C4-2B (cell line): Measurements from ENCODE around the gene MGAT1.

ENCODE experiments used
- ZFX ChIP-seq: fragments of 450-650 bp; IDR thresholded peaks from 2 replicates; pipeline ENCODE4 v1.6.1; 2017
- TF ChIP-seq, protein P1 (sequence below): fragments of 450-650 bp; conservative IDR thresholded peaks from 2 replicates; pipeline ENCODE4 v1.5.1; 2017; ENCODE audit warnings: mild to moderate bottlenecking

DNA sequence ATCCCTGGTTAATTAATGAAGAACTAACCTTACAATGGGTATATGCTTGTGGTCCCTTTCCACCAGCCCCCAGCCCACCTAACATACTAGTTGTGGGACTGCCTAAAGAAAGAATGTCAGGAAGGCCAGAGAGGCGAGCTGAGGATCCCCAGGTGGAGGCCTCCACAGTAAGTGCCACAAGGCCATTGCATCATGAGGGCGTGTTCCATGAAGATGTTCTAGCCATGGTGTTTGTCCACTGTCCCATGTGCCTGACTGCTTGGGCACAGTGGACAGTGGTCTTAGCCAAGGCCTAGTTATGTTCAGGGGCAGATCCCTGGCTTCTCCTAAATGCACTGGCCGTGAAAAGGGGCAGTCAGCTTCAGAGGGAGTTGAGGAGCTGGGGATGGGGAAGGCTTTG, 37.3 kb upstream of the MGAT1 start:
- TF ChIP-seq, protein P1, sequence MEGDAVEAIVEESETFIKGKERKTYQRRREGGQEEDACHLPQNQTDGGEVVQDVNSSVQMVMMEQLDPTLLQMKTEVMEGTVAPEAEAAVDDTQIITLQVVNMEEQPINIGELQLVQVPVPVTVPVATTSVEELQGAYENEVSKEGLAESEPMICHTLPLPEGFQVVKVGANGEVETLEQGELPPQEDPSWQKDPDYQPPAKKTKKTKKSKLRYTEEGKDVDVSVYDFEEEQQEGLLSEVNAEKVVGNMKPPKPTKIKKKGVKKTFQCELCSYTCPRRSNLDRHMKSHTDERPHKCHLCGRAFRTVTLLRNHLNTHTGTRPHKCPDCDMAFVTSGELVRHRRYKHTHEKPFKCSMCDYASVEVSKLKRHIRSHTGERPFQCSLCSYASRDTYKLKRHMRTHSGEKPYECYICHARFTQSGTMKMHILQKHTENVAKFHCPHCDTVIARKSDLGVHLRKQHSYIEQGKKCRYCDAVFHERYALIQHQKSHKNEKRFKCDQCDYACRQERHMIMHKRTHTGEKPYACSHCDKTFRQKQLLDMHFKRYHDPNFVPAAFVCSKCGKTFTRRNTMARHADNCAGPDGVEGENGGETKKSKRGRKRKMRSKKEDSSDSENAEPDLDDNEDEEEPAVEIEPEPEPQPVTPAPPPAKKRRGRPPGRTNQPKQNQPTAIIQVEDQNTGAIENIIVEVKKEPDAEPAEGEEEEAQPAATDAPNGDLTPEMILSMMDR: no peak
- no peak for TF ChIP-seq ZFX
